A673 (cell line): ENCODE data around the gene TSC22D2. TPM values are rescaled to one million over a fixed set of nuclear protein-coding genes. Genes with fewer than 3 reads are reported as not detected.

Experiments used
- BruUV-seq: library from RNA; stranded (reverse); fragments of 400-500 nt; replicated peaks from 2 replicates; lab custom pipeline; 2021; lab: Mats Ljungman, UMichigan
- CTCF ChIA-PET: fragments of 300-600 bp; sonication (Branson Sonifier 250); formaldehyde crosslinking; loops from one replicate; lab custom pipeline; 2022; ENCODE audit warnings: antibody characterized with exemption; lab: Charles Lee
- POLR2A ChIA-PET: fragments of 300-600 bp; sonication (Branson Sonifier 250); formaldehyde crosslinking; loops from one replicate; lab custom pipeline; 2022; ENCODE audit warnings: antibody characterized with exemption; ENCODE audit not compliant: low non-redundant PET; lab: Charles Lee
- DNase-seq: peaks from one replicate; pipeline ENCODE4 v3.0.0-alpha.2; 2015; ENCODE audit warnings: low spot score
- H3K27ac ChIP-seq: fragments of 200-600 bp; sonication (generic); 2 replicates; pipeline ENCODE4 v1.5.1; 2016; ENCODE audit warnings: mixed run types, low read depth, mild to moderate bottlenecking, mixed read lengths, antibody characterized with exemption, low read length; ENCODE audit not compliant: poor library complexity, severe bottlenecking
- H3K27me3 ChIP-seq: fragments of 200-600 bp; sonication (generic); replicated peaks from 2 replicates; pipeline ENCODE4 v1.6.1; 2017; ENCODE audit warnings: mixed run types, low read depth, mild to moderate bottlenecking, mixed read lengths, antibody characterized with exemption, low read length; ENCODE audit not compliant: insufficient read depth, poor library complexity
- H3K36me3 ChIP-seq: fragments of 200-600 bp; sonication (generic); 2 replicates; pipeline ENCODE4 v1.6.1; 2016; ENCODE audit warnings: mixed run types, mild to moderate bottlenecking, mixed read lengths, antibody characterized with exemption, low read length; ENCODE audit not compliant: insufficient read depth, poor library complexity, severe bottlenecking
- H3K4me1 ChIP-seq: fragments of 200-600 bp; sonication (generic); 2 replicates; pipeline ENCODE4 v1.6.1; 2017; ENCODE audit warnings: mixed run types, mild to moderate bottlenecking, mixed read lengths, antibody characterized with exemption, low read length; ENCODE audit not compliant: insufficient read depth, poor library complexity, severe bottlenecking
- H3K4me3 ChIP-seq: fragments of 200-600 bp; sonication (generic); 2 replicates; pipeline ENCODE4 v1.5.1; 2016; ENCODE audit warnings: low read depth, mixed run types, mild to moderate bottlenecking, mixed read lengths, low read length; ENCODE audit not compliant: poor library complexity, severe bottlenecking
- H3K9me3 ChIP-seq: fragments of 200-600 bp; sonication (generic); 2 replicates; pipeline ENCODE4 v1.6.1; 2016; ENCODE audit warnings: mixed run types, low read depth, mild to moderate bottlenecking, mixed read lengths, antibody characterized with exemption, low read length; ENCODE audit not compliant: poor library complexity, severe bottlenecking
- CTCF ChIP-seq: fragments of 300-800, 200-600 bp; sonication (generic); conservative IDR thresholded peaks from 2 replicates; pipeline ENCODE4 v1.5.1; 2017; ENCODE audit warnings: low read depth, mild to moderate bottlenecking, antibody characterized with exemption, low read length, moderate library complexity, mixed read lengths
- EZH2 ChIP-seq: fragments of 200-600 bp; sonication (generic); IDR thresholded peaks from 2 replicates; pipeline ENCODE4 v1.6.1; 2017; ENCODE audit warnings: borderline replicate concordance, low read depth, mild to moderate bottlenecking, mixed read lengths, antibody characterized with exemption, low read length; ENCODE audit not compliant: poor library complexity, severe bottlenecking
- intact Hi-C: fragments of 100-400 bp; cut with micrococcal nuclease; formaldehyde crosslinking; loops from one replicate; pipeline ENCODE4 v1.10.0; 2022; ENCODE audit not compliant: unreplicated experiment
- total RNA-seq: library from RNA; stranded (reverse); gene quantifications from 2 replicates; pipeline ENCODE4 v1.2.3, GENCODE V29; 2021

The TSC22D2 gene
- total RNA-seq, 1 experiment from 2014 or later = 28.9 TPM

- DNase-seq = no peak
- Histone ChIP-seq H3K27me3 (no peaks in the 10 kb centered on the region), H3K27ac (no peak overlapping the region), H3K9me3 (no peaks in the 10 kb centered on the region), H3K4me1 (no peaks in the 10 kb centered on the region), H3K36me3 (peaks cover 17% of the 10 kb centered on the region), H3K4me3 (no peak overlapping the region)
- no TSS peak for BruUV-seq
- no peak for TF ChIP-seq EZH2
- no peak for TF ChIP-seq CTCF
- ChIA-PET CTCF (no interaction called here), POLR2A (no interaction called here)
- intact Hi-C loops = no loop called here
These were observed 53.3 kb downstream of the TSC22D2 start for GRCh38 chr3:150461399-150461798.

GRCh38 chr3:150462108-150462507 is 54.0 kb downstream of the TSC22D2 start:
- Histone ChIP-seq H3K36me3 (peaks cover 17% of the 10 kb centered on the region), H3K4me3 (no peak overlapping the region), H3K27me3 (no peaks in the 10 kb centered on the region), H3K27ac (no peak overlapping the region), H3K4me1 (no peaks in the 10 kb centered on the region), H3K9me3 (no peaks in the 10 kb centered on the region)
- BruUV-seq = no TSS peak
- no peak for DNase-seq
- ChIA-PET POLR2A (no interaction called here), CTCF (no interaction called here)
- intact Hi-C loops = no loop called here
- TF ChIP-seq EZH2 (no peak), CTCF (no peak)

GRCh38 chr3:150464684-150465083 is 56.6 kb downstream of the TSC22D2 start:
- TF ChIP-seq EZH2 = no peak
- no peak for TF ChIP-seq CTCF
- Histone ChIP-seq H3K27ac (no peak overlapping the region), H3K27me3 (no peaks in the 10 kb centered on the region), H3K4me1 (no peaks in the 10 kb centered on the region), H3K36me3 (no peaks in the 10 kb centered on the region), H3K4me3 (no peak overlapping the region), H3K9me3 (no peaks in the 10 kb centered on the region)
- POLR2A ChIA-PET = no interaction called here
- intact Hi-C loops = no loop called here
- CTCF ChIA-PET = no interaction called here
- no peak for DNase-seq
- no TSS peak for BruUV-seq
